Right lobe of liver (tissue), 6 donors: ENCODE measurements around the gene IL18RAP. TPM values are rescaled to one million over a fixed set of nuclear protein-coding genes. Genes with fewer than 3 reads are reported as not detected.

ENCODE experiments used
- ATAC-seq, 4 donors: fragments of 200-7000 bp; cut with Tn5 transposase; one replicate each; pipeline ENCODE4 v1.9.1; 2020; ENCODE audit warnings: mild to moderate bottlenecking in 4 of 4, moderate library complexity in 4 of 4
- DNase-seq, 3 donors: peaks; one replicate each; pipeline ENCODE4 v3.0.0-alpha.2; 2020
- H3K27ac ChIP-seq, 3 donors: fragments of 200-600 bp; one replicate each; pipeline ENCODE4 v1.8.0; 2022
- H3K27me3 ChIP-seq, 2 donors: fragments of 200-600 bp; one replicate each; pipeline ENCODE4 v1.8.0; 2022
- H3K36me3 ChIP-seq, 4 donors: fragments of 200-600 bp; sonication (generic) in 1 of 4; one replicate each; pipeline versions ENCODE4 v1.5.1 to v1.8.0; 2017 to 2022; ENCODE audit warnings: control low read depth in 1 of 4
- H3K4me1 ChIP-seq, 4 donors: fragments of 200-600 bp; sonication (generic) in 1 of 4; one replicate each; pipeline versions ENCODE4 v1.5.1 to v1.8.0; 2017 to 2022; ENCODE audit warnings: control low read depth in 1 of 4
- H3K4me3 ChIP-seq, 3 donors: fragments of 200-600 bp; one replicate each; pipeline ENCODE4 v1.8.0; 2022
- H3K9me3 ChIP-seq, 4 donors: fragments of 200-600 bp; sonication (generic) in 1 of 4; one replicate each; pipeline versions ENCODE4 v1.5.1 to v1.8.0; 2017 to 2022; ENCODE audit warnings: control low read depth in 1 of 4
- CTCF ChIP-seq, 4 donors: fragments of 200-600 bp in 3 of 4; fragments of 450-650 bp in 1 of 4; IDR thresholded peaks; one replicate each; pipeline versions ENCODE4 v1.5.1 to v1.8.0; 2016 to 2022; ENCODE audit warnings: antibody characterized with exemption in 4 of 4, mild to moderate bottlenecking in 2 of 4
- POLR2A ChIP-seq: fragments of 450-650 bp; IDR thresholded peaks from one replicate; pipeline ENCODE4 v1.6.1; 2017; ENCODE audit warnings: antibody characterized with exemption, mild to moderate bottlenecking
- WGBS: methylation state at CpG from one replicate; pipeline ENCODE4 v1.1.6; 2018; ENCODE audit warnings: low coverage, low lambda C conversion rate; ENCODE audit not compliant: insufficient coverage; ENCODE audit errors: missing lambda C conversion rate; 5-methylcytosine and 5-hydroxymethylcytosine counted together
- intact Hi-C, 2 donors: fragments of 100-400 bp; cut with DNase I; formaldehyde crosslinking; loops; one replicate each; pipeline versions ENCODE4 v1.11.2 to v1.14.1; 2022
- total RNA-seq, 6 experiments: library from RNA; depleted of rRNA in 2 of 6; stranded (reverse); fragments of >200 nt in 2 of 6; fragmentation: NEBNext Ultra II Directional in 3 of 6; extraction: Animal tissue kit (Norgen Biotek cat#: 25700) in 3 of 6; gene quantifications; one replicate each; pipeline versions ENCODE4 v1.1.0 to v1.2.4, GENCODE V29; 2016 to 2023
- donor health status: DM: no; HTN: yes; CAD: no.
- donor health status: DM: no; HTN: no; CAD: no.
- donor health status: DM: no; HTN: no; CAD: no.
- donor health status: DM: no; HTN: yes; CAD: no.
- donor health status: DM: no; HTN: yes; CAD: no.

The IL18RAP gene
- total RNA-seq, 6 experiments from 2014 or later, result 0.22 to 2.7 (median 0.67) TPM

GRCh38 chr2:102423368-102423767 is 408 bp downstream of the IL18RAP start:
- intact Hi-C loops, result no loop called here
- Histone ChIP-seq H3K36me3 (no peaks in the 10 kb centered on the region), H3K4me1 (no peaks in the 10 kb centered on the region), H3K27ac (peak overlapping the region in 1 of 3 donors; percentile 18), H3K27me3 (no peaks in the 10 kb centered on the region), H3K9me3 (no peaks in the 10 kb centered on the region), H3K4me3 (no peak overlapping the region)
- no peak for DNase-seq
- WGBS, result 56% methylated on average over 2 of the region's 2 CpGs
- no peak for ATAC-seq
- TF ChIP-seq CTCF (IDR thresholded peaks at IDR 0.05), result no peak
- TF ChIP-seq POLR2A, result no peak

- Histone ChIP-seq H3K4me1 (no peaks in the 10 kb centered on the region), H3K4me3 (no peak overlapping the region), H3K36me3 (no peaks in the 10 kb centered on the region), H3K27ac (no peak overlapping the region), H3K9me3 (no peaks in the 10 kb centered on the region), H3K27me3 (no peaks in the 10 kb centered on the region)
- ATAC-seq (no peak), DNase-seq (no peak)
- TF ChIP-seq POLR2A (no peak), CTCF (IDR thresholded peaks at IDR 0.05) (no peak)
- intact Hi-C loops, result no loop called here
- WGBS, result 43% methylated on average over 3 of the region's 3 CpGs
Measured at GRCh38 chr2:102424754-102425153, 1.8 kb downstream of the IL18RAP start.

- H3K4me3 ChIP-seq, result no peak overlapping the region
- DNase-seq (no peak), ATAC-seq (no peak)
- H3K9me3 ChIP-seq, result no peaks in the 10 kb centered on the region
- no peaks in the 10 kb centered on the region for H3K4me1 ChIP-seq
- WGBS, result 27% methylated on average over 5 of the region's 5 CpGs
- intact Hi-C loops, result no loop called here
- H3K27ac ChIP-seq, result no peak overlapping the region
- no peaks in the 10 kb centered on the region for H3K36me3 ChIP-seq
- TF ChIP-seq CTCF (IDR thresholded peaks at IDR 0.05) (no peak), POLR2A (no peak)
- no peaks in the 10 kb centered on the region for H3K27me3 ChIP-seq
Measured at GRCh38 chr2:102425441-102426132, 2.6 kb downstream of the IL18RAP start.

GRCh38 chr2:102427249-102427648 is 4.3 kb downstream of the IL18RAP start:
- no peak for ATAC-seq
- intact Hi-C loops, result no loop called here

More at GRCh38 chr2:102427249-102427648, 4.3 kb downstream of the IL18RAP start:
- H3K27ac ChIP-seq, result no peak overlapping the region
- H3K27me3 ChIP-seq, result no peaks in the 10 kb centered on the region
- TF ChIP-seq CTCF (IDR thresholded peaks at IDR 0.05), result no peak
- TF ChIP-seq POLR2A, result no peak
- DNase-seq, result no peak
- H3K4me1 ChIP-seq, result no peaks in the 10 kb centered on the region
- no peaks in the 10 kb centered on the region for H3K9me3 ChIP-seq
- no peak overlapping the region for H3K4me3 ChIP-seq
- 43% methylated on average over 1 of the region's 1 CpG for WGBS
- H3K36me3 ChIP-seq, result no peaks in the 10 kb centered on the region
